ENCODE data around the gene SEC23B.
"Not testable (repeated sequence)": the region's sequence is repeated elsewhere in the genome, so short reads cannot be mapped to it uniquely, and the experiment has no call there.

SEC23B gene

DNA sequence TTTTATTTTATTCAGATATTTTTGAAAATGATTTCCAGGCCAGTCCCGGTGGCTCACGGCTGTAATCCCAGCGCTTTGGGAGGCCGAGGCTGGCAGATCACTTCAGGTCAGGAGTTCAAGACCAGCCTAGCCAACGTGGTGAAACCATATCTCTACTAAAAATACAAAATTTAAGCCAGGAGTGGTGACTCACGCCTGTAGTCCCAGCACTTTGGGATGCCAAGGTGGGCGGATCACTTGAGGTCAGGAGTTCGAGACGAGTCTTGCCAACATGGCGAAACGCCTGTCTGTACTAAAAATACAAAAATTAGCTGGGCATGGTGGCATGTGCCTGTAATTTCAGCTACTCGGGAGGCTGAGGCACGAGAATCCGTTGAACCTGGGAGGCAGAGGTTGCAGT is 19.0 kb downstream of the SEC23B start:
- not testable (repeated sequence) for DNase-seq

DNA sequence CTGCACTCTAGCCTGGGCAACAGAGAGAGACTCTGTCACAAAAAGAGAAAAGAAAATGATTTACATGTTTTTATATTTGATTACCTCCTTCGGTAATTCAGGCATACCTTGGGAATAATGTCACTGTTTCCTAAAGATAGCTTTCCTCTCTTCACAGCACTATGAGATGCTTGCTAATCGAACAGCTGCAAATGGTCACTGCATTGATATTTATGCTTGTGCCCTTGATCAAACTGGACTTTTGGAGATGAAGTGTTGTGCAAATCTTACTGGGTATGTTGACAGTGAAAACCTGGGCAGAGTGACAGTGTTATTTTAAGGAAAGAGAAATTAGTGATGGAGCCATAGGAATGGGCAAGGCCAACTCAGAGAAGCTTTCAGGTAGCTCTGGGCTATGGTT is 19.6 kb downstream of the SEC23B start:
- DNase-seq: no peak

DNA sequence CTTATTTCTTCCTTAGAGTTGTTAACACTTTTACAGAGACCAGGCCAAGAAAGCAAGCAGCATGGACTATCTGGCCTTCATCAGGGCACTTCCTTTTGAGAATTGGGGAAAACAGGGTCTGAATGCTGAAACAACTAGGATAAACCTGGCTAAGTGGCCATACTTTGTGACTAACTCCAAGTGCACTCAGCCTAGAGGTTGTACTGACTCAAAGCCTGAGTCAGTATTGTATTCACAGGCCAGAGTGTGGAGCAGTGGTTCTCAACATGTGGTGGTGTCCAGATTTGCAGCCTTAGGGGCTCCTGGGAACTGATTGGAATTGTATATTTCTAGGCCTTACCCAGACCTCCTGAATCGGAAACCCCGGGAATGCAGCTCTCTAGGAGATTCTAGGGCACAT is 20.1 kb downstream of the SEC23B start:
- DNase-seq: no peak

DNA sequence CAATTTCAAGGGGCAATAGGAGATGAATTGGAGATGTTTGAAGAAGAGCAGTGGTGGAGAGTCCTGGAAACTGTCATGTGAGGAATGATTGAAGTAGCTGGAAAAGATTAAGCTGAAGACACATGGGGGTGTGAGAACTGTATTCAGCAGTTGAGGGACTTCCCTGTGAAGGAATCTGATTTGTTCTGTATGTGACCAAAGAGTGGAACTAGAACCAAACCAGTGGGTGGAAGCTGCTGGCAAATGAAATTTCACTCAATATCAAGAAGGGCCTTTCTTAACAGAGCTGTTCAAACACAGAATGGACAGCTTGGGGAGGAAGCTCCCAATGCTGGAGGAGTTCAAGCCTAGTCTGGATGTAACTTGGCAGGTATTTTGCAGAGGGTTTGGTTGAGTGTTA is 21.3 kb downstream of the SEC23B start:
- DNase-seq: no peak

DNA sequence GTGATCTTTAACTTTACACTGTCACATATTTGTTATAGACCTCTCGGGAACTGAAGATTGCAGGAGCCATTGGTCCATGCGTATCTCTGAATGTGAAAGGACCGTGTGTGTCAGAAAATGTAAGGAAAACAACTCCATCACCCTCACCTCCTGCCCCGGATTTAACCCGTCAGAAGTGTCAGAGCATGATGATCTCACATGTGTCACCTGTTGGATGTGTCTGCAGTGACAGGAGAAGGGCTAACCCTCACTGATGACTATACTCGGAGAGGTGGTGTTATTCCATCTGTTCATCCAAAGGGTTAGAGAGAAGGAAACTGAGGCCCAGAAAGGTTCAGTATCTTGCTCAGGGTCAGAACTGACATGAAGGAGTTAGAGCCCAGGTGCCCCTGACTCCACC is 24.9 kb downstream of the SEC23B start:
- DNase-seq: no peak

DNA sequence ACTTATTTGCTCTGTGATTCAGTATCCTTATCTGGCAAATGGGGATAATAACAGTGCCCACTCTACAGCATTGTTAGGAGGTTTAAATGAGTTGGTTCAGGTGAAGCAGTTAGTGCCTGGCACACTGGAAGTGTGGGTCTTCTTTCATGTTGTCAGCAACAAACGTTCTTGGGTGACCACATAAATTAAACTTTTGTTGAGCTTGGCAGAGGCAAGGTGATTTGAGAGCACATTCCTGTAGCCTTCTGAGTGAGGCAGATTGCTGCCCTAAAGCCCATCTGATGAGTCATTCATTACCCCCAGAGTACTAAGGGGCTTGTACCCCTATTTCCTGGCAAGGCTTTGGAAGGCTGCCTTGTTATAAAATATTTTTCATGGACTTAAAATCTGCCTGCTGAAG is 25.8 kb downstream of the SEC23B start:
- no peak for DNase-seq

DNA sequence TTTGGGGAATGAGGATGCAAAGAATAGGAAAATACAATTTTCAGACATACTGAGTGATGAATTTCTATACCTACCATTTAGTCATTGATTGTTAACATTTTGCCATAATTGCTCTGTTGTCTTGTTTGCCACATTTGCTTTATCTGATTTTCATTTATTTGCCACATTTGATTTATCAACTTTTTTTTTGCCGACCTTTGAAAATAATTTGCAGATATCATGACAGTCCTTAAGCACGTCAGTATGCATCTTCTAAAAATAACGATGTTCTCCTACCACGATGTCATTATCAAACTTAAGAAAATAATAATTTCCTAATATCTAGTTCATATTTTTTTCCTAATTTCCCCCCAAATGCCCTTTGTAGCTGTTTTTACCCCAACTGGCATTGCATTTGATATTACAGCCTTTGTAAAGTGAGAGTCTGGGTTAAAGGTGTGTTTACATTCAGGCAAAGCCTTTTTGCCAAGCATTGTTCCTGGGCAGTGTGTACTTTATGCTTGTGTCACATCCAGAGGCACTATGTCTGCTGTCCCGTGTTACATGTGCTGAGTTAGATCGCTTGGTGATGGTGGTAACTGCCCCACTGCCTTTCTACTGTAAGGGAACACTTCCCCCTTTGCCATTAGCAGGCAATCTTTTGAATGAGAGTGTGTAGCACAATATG is 26.4 kb downstream of the SEC23B start:
- DNase-seq: no peak

DNA sequence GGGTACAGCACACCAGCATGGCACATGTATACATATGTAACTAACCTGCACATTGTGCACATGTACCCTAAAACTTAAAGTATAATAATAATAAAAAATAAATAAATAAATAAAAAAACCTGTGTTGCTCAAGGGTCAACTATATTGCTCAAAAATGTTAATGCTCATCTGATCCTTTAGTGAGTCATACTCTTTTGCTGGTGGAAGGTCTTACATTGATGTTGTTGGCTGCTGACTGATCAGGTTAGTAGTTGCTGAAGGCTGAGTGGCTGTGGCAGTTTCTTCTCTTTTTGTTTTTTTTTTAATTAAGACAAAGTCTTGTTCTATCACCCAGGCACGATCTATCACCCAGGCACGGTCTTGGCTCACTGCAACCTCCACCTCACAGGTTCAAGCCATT is 29.9 kb downstream of the SEC23B start:
- DNase-seq: no peak

DNA sequence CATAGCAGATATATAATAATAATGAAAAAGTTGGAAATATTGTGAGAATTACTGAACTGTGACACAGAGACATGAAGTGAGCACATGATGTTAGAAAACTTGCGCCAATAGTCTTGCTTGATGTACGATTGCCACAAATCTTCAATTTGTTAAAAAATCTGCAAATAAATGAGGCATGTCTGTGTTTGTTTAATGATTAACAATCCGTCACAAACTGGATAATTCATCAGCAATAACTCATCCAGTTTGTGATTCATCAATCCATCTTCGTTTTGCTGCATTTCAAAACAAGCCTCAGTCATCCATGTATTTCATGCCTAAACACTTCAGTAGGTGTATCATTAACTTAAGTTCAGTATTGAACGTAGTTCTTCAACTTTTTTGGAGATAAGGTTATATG is 34.0 kb downstream of the SEC23B start:
- DNase-seq: no peak

DNA sequence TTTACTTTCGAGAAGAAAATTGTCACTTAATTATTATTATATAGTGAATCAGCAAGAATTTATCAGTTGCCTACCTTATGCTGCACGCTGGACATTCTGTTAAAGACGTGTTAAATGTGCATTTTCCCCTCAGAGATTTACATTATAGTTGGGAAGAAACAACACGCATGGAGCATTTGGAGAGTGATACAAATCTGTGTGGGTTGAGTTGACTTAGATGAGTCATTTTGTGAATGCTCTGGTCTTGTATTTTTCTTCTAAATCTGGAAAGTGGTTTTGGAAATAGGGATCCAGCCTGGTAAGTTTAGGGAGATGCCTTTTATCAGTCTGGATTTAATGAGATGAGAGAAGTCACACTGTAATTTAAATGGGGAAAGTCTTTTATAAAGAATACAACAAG is 35.5 kb downstream of the SEC23B start:
- no peak for DNase-seq

DNA sequence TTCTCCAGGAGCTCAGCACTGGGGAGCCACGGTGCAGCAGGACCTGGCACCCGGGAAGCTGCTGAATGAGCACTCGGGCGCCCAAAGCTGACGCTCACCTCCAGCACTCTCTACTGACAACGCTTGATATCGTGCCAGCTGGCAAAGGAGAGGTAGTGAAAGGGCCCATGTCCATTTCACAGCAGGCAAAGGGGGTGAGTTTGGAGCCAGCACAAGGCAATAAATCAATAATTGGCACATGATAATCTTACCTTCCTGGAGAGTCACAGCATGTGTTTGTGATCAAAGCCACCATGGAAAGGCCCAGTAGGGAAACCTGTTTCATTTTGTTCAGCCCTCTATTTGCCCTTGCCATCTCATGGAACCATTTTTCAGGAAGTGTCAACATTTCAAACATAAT is 36.2 kb downstream of the SEC23B start:
- no peak for DNase-seq

DNA sequence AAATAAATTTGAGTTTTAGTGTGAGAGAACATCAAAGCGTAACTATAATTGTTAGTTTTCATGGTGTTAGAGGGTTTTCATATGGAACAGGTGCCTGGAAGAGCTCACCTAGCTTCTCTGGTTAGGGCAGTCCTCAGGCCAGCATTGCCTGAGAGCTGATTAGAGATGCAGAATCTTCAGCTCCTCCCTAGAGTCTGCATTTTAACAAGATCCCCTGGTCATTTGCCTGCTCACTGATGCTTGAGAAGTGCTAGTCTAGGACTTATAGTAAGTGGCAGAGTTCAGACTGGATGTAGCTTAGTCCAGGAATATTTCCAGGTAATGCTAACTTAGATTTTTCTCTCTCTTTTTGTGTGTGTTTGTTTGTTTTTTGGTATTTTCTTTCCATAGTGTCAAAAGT is 37.8 kb downstream of the SEC23B start:
- no peak for DNase-seq

DNA sequence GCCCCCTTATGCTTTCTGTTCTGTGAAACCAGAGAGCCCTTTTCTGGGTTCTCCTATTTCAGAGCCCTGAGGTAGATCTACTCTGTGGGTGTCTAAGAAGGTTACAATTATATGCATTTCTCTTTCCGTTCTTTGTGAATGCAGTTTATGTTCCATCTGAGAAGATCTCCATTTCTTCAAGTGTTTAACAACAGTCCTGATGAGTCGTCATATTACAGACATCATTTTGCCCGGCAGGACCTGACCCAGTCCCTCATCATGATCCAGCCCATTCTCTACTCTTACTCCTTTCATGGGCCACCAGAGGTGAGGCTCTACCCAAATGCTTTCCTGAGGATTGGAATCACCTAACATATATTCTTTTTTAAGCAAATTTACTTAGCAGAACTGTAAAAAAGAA is 40.7 kb downstream of the SEC23B start:
- no peak for DNase-seq

DNA sequence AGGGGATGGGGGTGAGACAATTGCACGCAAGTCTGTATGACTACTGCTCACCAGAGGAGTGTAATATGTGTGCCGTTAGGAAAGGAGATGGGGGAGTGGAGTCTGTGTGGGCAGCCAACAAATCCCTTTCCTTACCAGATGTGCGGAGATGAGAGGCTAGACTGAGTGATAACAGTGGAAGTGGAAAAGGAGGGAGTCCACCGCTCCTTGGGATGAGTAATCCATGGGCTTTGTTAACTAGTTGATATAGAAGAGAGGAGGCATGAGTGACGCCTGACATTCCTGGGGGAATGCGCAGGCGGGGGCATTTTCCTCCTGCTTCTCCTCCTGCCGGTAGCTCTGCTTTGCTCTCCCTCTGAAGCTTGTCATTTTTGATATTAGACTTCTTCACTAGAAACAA is 46.0 kb downstream of the SEC23B start:
- no peak for DNase-seq

DNA sequence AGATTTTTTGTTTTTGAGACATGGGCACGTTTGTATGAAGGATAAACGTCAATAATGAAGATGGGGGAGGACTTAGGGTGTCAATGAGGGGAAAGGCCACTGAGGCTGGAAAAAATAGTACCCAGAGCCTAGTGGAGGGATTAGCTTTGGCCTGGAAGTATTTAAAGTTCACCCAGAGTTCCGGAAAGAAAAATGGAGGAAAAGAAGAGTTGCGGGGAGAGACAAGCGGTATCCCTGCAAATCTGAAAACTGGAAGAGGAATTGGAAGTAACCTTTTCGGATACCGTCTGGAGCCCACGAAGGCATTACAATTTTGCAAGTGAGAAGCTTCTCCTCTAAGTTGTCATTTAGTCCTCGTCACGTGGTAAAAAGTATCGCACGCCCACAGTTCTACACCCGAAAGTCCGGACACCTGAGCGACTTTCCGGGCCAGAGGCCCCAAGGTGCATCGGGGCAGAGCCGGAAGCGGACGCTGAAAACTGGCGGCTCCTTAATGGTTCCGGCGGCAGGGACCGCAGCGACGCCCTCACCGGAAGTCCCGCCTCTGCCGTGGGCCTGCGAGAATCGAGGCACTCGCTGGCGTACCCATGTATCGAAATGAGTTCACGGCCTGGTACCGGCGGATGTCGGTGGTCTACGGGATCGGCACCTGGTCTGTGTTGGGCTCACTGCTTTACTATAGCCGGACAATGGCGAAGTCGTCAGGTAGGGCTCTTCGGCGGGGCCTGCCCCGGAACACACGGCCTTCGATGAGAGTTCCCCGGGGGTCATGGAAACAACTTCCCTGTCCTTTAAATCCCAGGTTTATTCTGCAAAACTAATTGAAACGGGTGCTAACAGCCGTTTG is 59.4 kb downstream of the SEC23B start, which contains the start of gene SMIM26:
Gene SMIM26, plus strand, starts transcription at position 541 of the 847 bp plus-strand sequence. Its CDS starts 47 bp downstream, at position 588.
- peak; percentile 94 for DNase-seq

DNA sequence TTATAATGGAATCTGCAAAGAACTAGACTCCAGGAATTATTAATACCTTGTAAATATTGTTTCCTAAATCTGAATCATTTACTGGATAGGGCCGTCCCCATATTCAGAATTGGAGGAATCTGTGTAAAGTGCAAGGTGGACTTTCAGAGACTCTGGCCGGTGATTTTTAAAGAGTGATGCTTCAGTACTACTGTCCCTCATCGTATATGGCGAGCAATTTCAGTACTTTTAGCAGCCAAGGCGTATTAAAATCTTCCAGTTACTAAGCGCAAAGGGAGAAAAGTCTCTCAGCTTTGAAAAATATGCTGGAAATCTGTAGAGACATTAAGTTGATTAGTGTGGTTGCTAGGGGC is 60.0 kb downstream of the SEC23B start:
- DNase-seq: no peak

DNA sequence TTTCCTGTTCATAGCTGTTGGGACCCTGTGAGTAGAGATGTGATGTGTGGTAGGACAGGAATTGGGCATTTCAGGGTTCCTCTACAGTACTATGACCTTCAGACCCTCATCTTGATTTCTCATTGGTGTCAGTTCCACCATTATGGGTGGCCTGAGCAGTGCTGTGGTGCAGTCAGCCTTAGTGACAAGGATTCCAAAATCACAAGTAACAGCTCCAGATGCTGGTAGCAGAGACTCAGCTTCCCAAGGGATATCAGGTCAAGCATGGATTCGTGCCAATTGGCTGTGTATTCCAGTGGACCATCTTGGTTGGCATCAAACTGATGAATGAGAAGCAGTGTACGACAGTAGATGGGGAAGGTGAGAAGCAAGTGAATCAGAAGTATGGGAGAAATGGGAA is 63.3 kb downstream of the SEC23B start:
- DNase-seq: no peak

DNA sequence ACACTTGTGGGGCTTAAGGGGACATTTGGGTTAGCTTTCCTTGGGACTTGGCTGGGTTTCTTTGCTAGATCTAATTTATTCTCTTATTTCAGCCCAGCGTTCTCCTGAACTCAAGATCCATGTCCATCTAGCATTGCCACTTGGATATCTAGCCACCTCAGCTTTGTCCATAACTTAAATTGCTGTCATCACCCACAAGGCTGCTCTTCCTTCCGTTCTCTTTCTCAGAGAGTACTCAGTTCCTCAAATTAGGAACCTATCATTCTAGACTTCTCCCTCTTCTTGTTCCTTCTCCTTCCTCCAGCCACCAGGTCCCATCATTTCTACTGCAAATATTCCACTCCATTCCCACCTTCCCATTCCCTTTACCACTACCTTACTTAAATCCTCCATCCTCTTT is 63.8 kb downstream of the SEC23B start:
- DNase-seq: no peak

DNA sequence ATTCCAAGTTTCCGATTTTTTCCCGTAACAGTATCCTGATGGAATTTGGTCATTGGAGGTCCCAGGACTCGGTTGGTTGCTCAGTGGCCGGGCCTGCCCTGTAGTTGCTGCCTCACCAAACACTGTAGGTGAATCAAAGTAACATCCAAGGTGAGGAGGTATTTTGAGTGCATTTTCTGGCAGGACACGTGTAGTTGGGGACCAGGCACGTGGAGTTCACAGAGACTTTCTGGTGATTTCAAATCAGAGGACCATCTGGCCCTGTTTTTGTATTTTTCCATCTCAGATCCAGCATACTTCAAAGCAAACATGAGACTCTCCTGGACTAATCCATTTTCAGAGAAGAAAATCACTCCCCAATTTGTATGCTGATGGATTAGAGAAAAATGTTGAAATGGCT is 70.2 kb downstream of the SEC23B start:
- DNase-seq: no peak

DNA sequence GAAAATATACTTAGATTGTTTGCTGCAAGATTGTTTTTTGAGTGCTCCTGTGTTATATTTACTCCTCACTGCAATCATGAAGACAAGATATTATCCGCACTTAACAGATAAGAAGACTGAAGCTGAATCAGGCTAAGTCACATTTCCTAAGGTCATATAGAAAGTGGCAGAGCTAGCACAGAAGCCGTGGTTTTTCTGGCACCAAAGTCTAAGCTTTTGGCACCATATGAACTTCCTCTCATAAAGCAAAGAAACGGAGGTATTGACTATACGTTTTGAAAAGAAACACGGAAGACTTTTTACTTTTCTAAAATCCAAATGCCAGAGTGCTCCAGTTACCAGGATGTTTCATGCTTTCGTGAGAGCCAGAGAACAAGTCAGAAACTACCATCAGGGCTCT is 70.8 kb downstream of the SEC23B start:
- DNase-seq: no peak

DNA sequence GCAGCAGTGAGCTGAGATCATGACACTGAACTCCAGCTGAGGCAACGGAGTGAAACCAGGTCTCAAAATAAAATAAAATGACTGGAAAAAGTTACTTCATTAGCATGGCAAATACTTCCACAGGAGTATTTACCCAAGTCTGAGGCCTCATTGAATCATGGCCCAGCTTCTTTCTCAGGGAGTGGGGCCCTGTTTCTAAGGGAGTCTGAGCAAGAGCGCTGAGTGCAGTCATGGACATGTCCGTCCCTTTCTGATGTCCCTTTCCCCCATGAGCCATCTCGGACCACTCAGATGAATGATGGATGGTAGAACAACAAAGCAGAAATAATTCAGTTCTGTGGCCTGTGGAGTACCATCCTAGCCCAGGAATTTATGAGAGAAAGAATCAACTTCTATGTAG is 72.3 kb downstream of the SEC23B start:
- DNase-seq: no peak

DNA sequence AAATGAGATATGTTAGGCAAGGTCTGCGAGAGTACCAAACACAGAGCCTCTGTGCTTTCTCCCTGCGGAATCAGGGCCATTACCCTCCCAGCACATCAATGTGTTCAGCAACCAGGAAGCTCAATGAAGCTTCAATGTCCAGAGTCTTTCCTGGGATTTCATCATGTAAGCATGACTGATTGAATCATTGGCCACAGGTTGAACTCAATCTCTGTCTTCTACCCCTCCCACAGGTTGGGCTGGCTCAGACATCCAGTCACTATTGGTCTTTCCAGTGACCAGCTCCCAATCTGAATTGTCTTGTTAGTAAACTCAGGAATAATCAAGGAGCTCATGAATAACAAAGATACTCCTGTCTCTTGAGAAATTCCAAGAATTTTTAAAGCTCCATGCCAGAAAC is 77.4 kb downstream of the SEC23B start:
- no peak for DNase-seq

DNA sequence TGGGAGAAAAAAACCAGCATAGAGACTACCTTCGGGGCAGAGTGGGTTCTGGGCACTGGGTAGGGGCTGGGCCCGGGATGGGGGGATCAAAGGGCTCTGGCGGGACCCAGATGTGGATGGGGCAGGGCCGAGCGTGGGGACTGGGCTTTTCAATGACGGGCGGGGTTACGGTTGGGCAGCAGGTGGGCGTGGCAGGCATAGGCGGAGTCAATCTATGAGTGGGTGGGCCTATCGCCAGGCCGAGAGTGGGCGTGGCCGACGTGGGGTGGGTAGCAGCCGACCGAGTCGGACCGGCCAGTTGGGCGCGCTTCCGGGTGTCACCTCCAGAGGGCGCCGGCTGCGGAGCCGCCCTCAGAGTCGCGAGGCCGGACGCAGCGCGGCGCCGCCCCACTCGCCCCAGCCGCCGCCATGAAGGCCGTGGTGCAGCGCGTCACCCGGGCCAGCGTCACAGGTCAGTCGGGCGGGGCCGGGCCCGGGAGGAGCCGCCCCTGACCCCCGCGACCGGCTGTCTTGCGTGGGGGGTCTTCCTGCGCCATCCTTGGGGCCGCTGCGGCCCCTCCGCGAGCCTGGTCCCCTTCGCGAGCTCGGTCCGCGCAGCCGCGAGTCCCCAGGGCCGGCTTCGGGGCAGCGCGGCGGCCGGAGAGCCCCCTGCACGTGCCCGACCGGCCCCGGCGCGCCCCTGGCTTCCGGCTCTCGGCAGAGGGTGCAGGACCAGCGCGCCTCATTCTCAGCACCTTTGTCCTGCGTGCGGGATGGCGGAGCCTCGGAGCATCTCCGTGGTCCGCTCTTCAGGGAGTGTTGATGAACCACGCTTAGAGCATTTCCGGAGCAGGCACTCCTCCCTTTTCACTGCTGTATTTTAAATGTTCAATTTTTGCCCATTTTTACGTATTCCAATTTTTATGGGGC is 80.2 kb downstream of the SEC23B start, which contains the start of gene DTD1:
Gene DTD1, plus strand, starts transcription at position 390 of the 909 bp plus-strand sequence. Its CDS starts 19 bp downstream, at position 409.
- peak; percentile 90 for DNase-seq

DNA sequence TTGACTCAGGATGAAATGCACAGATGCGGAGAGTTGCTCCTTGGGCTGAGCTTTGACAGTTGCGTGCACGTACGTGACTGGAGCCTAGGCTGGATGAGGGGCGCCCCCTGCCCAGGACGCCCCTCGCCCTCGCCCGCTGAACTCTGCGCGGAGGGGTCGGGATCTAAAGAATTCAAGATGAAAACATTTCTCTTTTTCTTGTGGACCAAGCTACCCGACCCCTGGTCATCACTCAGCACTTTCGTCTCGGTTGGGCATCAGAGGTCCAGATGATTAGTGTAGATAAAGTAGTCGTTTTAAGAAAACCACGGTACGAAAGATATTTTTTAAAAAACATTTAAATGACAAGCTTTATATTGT is 80.8 kb downstream of the SEC23B start:
- DNase-seq: no peak

Data from right forelimb (tissue), 1 donor.